ENCODE data around the gene PATZ1.

- TF ChIP-seq CTCF (IDR thresholded peaks at IDR 0.05; ENCODE audit: poor library complexity): no peak
- TF ChIP-seq EZH2 (IDR thresholded peaks at IDR 0.05; ENCODE audit: borderline replicate concordance): no peak
Measured at GRCh38 chr22:31326877-31327276, 19.3 kb downstream of the PATZ1 start.
